GM12874 (cell line): ENCODE data around the gene FNDC3B.

Experiments used
- CTCF ChIP-seq: IDR thresholded peaks from 2 replicates; pipeline ENCODE4 v1.5.1; 2011; ENCODE audit warnings: low read depth, mild to moderate bottlenecking, control low read depth, low read length, moderate library complexity; ENCODE audit not compliant: insufficient read depth

Gene FNDC3B

GRCh38 chr3:172309059-172309458 lies 269.7 kb downstream of the FNDC3B start:
- no peak for TF ChIP-seq CTCF

- no peak for TF ChIP-seq CTCF
Measured at GRCh38 chr3:172309741-172310427, 270.5 kb downstream of the FNDC3B start.

GRCh38 chr3:172310428-172310760 lies 271.0 kb downstream of the FNDC3B start:
- TF ChIP-seq CTCF = no peak

- no peak for TF ChIP-seq CTCF
Measured at GRCh38 chr3:172311217-172311616, 271.8 kb downstream of the FNDC3B start.

- TF ChIP-seq CTCF = no peak
Measured at GRCh38 chr3:172312001-172312400, 272.6 kb downstream of the FNDC3B start.

GRCh38 chr3:172312711-172313110 lies 273.3 kb downstream of the FNDC3B start:
- TF ChIP-seq CTCF = no peak

GRCh38 chr3:172313671-172314070 lies 274.3 kb downstream of the FNDC3B start:
- no peak for TF ChIP-seq CTCF
